Measurements from ENCODE around the gene HLA-DRB5.

GRCh38 chr6:32570363-32570905, 40.3 kb upstream of the HLA-DRB5 start:
- TF ChIP-seq EZH2phosphoT487 (IDR thresholded peaks at IDR 0.05; ENCODE audit: low read length) (no peak), EZH2 (optimal IDR thresholded peaks at IDR 0.05; ENCODE audit: low read depth, low read length) (no peak)
- TF ChIP-seq, protein P1, sequence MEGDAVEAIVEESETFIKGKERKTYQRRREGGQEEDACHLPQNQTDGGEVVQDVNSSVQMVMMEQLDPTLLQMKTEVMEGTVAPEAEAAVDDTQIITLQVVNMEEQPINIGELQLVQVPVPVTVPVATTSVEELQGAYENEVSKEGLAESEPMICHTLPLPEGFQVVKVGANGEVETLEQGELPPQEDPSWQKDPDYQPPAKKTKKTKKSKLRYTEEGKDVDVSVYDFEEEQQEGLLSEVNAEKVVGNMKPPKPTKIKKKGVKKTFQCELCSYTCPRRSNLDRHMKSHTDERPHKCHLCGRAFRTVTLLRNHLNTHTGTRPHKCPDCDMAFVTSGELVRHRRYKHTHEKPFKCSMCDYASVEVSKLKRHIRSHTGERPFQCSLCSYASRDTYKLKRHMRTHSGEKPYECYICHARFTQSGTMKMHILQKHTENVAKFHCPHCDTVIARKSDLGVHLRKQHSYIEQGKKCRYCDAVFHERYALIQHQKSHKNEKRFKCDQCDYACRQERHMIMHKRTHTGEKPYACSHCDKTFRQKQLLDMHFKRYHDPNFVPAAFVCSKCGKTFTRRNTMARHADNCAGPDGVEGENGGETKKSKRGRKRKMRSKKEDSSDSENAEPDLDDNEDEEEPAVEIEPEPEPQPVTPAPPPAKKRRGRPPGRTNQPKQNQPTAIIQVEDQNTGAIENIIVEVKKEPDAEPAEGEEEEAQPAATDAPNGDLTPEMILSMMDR (IDR thresholded peaks at IDR 0.05; ENCODE audit: low read length): no peak

Measured in MM.1S (cell line).